ENCODE data around the gene ERF.

The ERF gene

GRCh38 chr19:42283188-42284065, 28.5 kb upstream of the ERF start:
- peak overlapping the region; percentile 73 for H3K27ac ChIP-seq
- peak overlapping the region; percentile 45 for H3K4me3 ChIP-seq (ENCODE audit: low read depth, low read length)
- H3K27me3 ChIP-seq (replicated peaks), result no peaks in the 10 kb centered on the region
- in situ Hi-C loops (cut with HindIII; ENCODE audit: low pct_ligation_motif_present, low sequenced_read_pairs), result no loop called here
- peaks cover 18% of the 10 kb centered on the region for H3K36me3 ChIP-seq (replicated peaks)
- no peak for TF ChIP-seq CTCF (IDR thresholded peaks at IDR 0.05; ENCODE audit: low read depth, low read length, missing control alignments)
- DNase-seq, result peak; percentile 88

GRCh38 chr19:42282819-42283187, 27.9 kb upstream of the ERF start:
- no peak for DNase-seq
- no peaks in the 10 kb centered on the region for H3K27me3 ChIP-seq (replicated peaks)
- no peak for TF ChIP-seq CTCF (IDR thresholded peaks at IDR 0.05; ENCODE audit: low read depth, low read length, missing control alignments)
- no peak overlapping the region for H3K27ac ChIP-seq
- H3K36me3 ChIP-seq (replicated peaks), result peaks cover 12% of the 10 kb centered on the region
- in situ Hi-C loops (cut with HindIII; ENCODE audit: low pct_ligation_motif_present, low sequenced_read_pairs), result no loop called here
- H3K4me3 ChIP-seq (ENCODE audit: low read depth, low read length), result no peak overlapping the region

- Histone ChIP-seq H3K36me3 (replicated peaks) (peaks cover 8% of the 10 kb centered on the region), H3K27ac (peak overlapping the region; percentile 15), H3K27me3 (replicated peaks) (no peaks in the 10 kb centered on the region), H3K4me3 (ENCODE audit: low read depth, low read length) (no peak overlapping the region)
- in situ Hi-C loops (cut with HindIII; ENCODE audit: low pct_ligation_motif_present, low sequenced_read_pairs), result no loop called here
- TF ChIP-seq CTCF (IDR thresholded peaks at IDR 0.05; ENCODE audit: low read depth, low read length, missing control alignments), result no peak
- no peak for DNase-seq
Measured at GRCh38 chr19:42281827-42282762, 27.2 kb upstream of the ERF start.

- in situ Hi-C loops (cut with HindIII; ENCODE audit: low pct_ligation_motif_present, low sequenced_read_pairs), result no loop called here
- peaks cover 4% of the 10 kb centered on the region for H3K36me3 ChIP-seq (replicated peaks)
- no peak for TF ChIP-seq CTCF (IDR thresholded peaks at IDR 0.05; ENCODE audit: low read depth, low read length, missing control alignments)
- DNase-seq, result no peak
- H3K27ac ChIP-seq, result peak overlapping the region; percentile 31
- H3K4me3 ChIP-seq (ENCODE audit: low read depth, low read length), result peak overlapping the region; percentile 68
- no peaks in the 10 kb centered on the region for H3K27me3 ChIP-seq (replicated peaks)
Measured at GRCh38 chr19:42281146-42281826, 26.4 kb upstream of the ERF start.

- in situ Hi-C loops (cut with HindIII; ENCODE audit: low pct_ligation_motif_present, low sequenced_read_pairs), result no loop called here
- DNase-seq, result no peak
Measured at GRCh38 chr19:42280815-42281145, 25.9 kb upstream of the ERF start.

More at GRCh38 chr19:42280815-42281145, 25.9 kb upstream of the ERF start:
- H3K27ac ChIP-seq, result peak overlapping the region; percentile 41
- TF ChIP-seq CTCF (IDR thresholded peaks at IDR 0.05; ENCODE audit: low read depth, low read length, missing control alignments), result no peak
- no peaks in the 10 kb centered on the region for H3K27me3 ChIP-seq (replicated peaks)
- peaks cover 6% of the 10 kb centered on the region for H3K36me3 ChIP-seq (replicated peaks)
- peak overlapping the region; percentile 68 for H3K4me3 ChIP-seq (ENCODE audit: low read depth, low read length)

Data from brain microvascular endothelial cell (primary cell).